Stimulated activated naive CD8-positive, alpha-beta T cell treated with anti-CD3 and anti-CD28 coated beads, Interleukin-15, amount 100 ng/mL, for 72 hours (primary cell): Measurements from ENCODE around the gene UVRAG.

ENCODE experiments used
- ATAC-seq: fragments of 150-1000 bp; cut with Tn5 transposase; 2 replicates; pipeline ENCODE4 v1.10.0; 2021; ENCODE audit warnings: mild to moderate bottlenecking, moderate library complexity
- DNase-seq, 2 donors: peaks; one replicate each; pipeline ENCODE4 v3.0.0; 2021 to 2022
- H3K27ac Mint-ChIP-seq, 2 donors: one replicate each; pipeline ENCODE4 v1.8.0; 2022; ENCODE audit warnings: mild to moderate bottlenecking in 2 of 2, mixed read lengths in 2 of 2, moderate library complexity in 2 of 2
- H3K27me3 Mint-ChIP-seq: one replicate; pipeline ENCODE4 v1.8.0; 2022; ENCODE audit warnings: mixed read lengths
- H3K4me1 Mint-ChIP-seq: one replicate; pipeline ENCODE4 v1.8.0; 2022; ENCODE audit warnings: mild to moderate bottlenecking, mixed read lengths
- H3K4me3 Mint-ChIP-seq, 2 donors: one replicate each; pipeline ENCODE4 v1.8.0; 2022; ENCODE audit warnings: mild to moderate bottlenecking in 2 of 2, mixed read lengths in 2 of 2, moderate library complexity in 1 of 2
- H3K9me3 Mint-ChIP-seq, 2 donors: one replicate each; pipeline ENCODE4 v1.8.0; 2022; ENCODE audit warnings: mixed read lengths in 2 of 2

Gene UVRAG

GRCh38 chr11:76124905-76125770 lies 310.1 kb downstream of the UVRAG start:
- peaks cover 13% of the 10 kb centered on the region for H3K4me1 Mint-ChIP-seq
- H3K4me3 Mint-ChIP-seq, result no peak overlapping the region
- ATAC-seq, result no peak

GRCh38 chr11:76129729-76130128 lies 314.7 kb downstream of the UVRAG start:
- H3K27ac Mint-ChIP-seq, result no peak overlapping the region
- DNase-seq (no peak), ATAC-seq (no peak)
- peaks cover 34% of the 10 kb centered on the region for H3K4me1 Mint-ChIP-seq
- no peaks in the 10 kb centered on the region for H3K9me3 Mint-ChIP-seq
- no peak overlapping the region for H3K4me3 Mint-ChIP-seq
- H3K27me3 Mint-ChIP-seq, result no peaks in the 10 kb centered on the region

More at GRCh38 chr11:76124905-76125770, 310.1 kb downstream of the UVRAG start:
- DNase-seq, result no peak
- H3K27me3 Mint-ChIP-seq, result no peaks in the 10 kb centered on the region
- H3K9me3 Mint-ChIP-seq, result no peaks in the 10 kb centered on the region
- H3K27ac Mint-ChIP-seq, result no peak overlapping the region

- no peaks in the 10 kb centered on the region for H3K27me3 Mint-ChIP-seq
- H3K4me3 Mint-ChIP-seq, result no peak overlapping the region
- ATAC-seq (no peak), DNase-seq (no peak)
- H3K4me1 Mint-ChIP-seq, result peaks cover 30% of the 10 kb centered on the region
- no peaks in the 10 kb centered on the region for H3K9me3 Mint-ChIP-seq
- no peak overlapping the region for H3K27ac Mint-ChIP-seq
Measured at GRCh38 chr11:76131142-76131541, 316.1 kb downstream of the UVRAG start.

- H3K27ac Mint-ChIP-seq, result peak overlapping the region in 1 of 2 donors; percentile 80
- H3K27me3 Mint-ChIP-seq, result no peaks in the 10 kb centered on the region
- H3K4me3 Mint-ChIP-seq, result peak overlapping the region in 1 of 2 donors; percentile 32
- ATAC-seq (peak; percentile 76), DNase-seq (no peak)
- peaks cover 30% of the 10 kb centered on the region for H3K4me1 Mint-ChIP-seq
- H3K9me3 Mint-ChIP-seq, result no peaks in the 10 kb centered on the region
Measured at GRCh38 chr11:76131671-76132631, 316.9 kb downstream of the UVRAG start.

- no peak for ATAC-seq
- no peak for DNase-seq
- H3K27ac Mint-ChIP-seq, result no peak overlapping the region
Measured at GRCh38 chr11:76134239-76134638, 319.2 kb downstream of the UVRAG start.

GRCh38 chr11:76135491-76135890 lies 320.5 kb downstream of the UVRAG start:
- H3K27ac Mint-ChIP-seq, result no peak overlapping the region
- DNase-seq, result no peak
- H3K4me3 Mint-ChIP-seq, result no peak overlapping the region
- no peaks in the 10 kb centered on the region for H3K27me3 Mint-ChIP-seq
- H3K9me3 Mint-ChIP-seq, result no peaks in the 10 kb centered on the region
- ATAC-seq, result no peak
- peaks cover 22% of the 10 kb centered on the region for H3K4me1 Mint-ChIP-seq

More at GRCh38 chr11:76134239-76134638, 319.2 kb downstream of the UVRAG start:
- H3K9me3 Mint-ChIP-seq, result no peaks in the 10 kb centered on the region
- no peaks in the 10 kb centered on the region for H3K27me3 Mint-ChIP-seq
- H3K4me3 Mint-ChIP-seq, result no peak overlapping the region
- peaks cover 30% of the 10 kb centered on the region for H3K4me1 Mint-ChIP-seq

GRCh38 chr11:76139314-76139713 lies 324.3 kb downstream of the UVRAG start:
- Mint-ChIP-seq H3K4me1 (no peaks in the 10 kb centered on the region), H3K4me3 (no peak overlapping the region), H3K27me3 (no peaks in the 10 kb centered on the region), H3K9me3 (no peaks in the 10 kb centered on the region), H3K27ac (peak overlapping the region in 1 of 2 donors; percentile 92)
- ATAC-seq (no peak), DNase-seq (no peak)

- no peaks in the 10 kb centered on the region for H3K4me1 Mint-ChIP-seq
- ATAC-seq (no peak), DNase-seq (no peak)
- H3K4me3 Mint-ChIP-seq, result no peak overlapping the region
- no peaks in the 10 kb centered on the region for H3K27me3 Mint-ChIP-seq
- H3K27ac Mint-ChIP-seq, result no peak overlapping the region
- H3K9me3 Mint-ChIP-seq, result no peaks in the 10 kb centered on the region
Measured at GRCh38 chr11:76140912-76141574, 326.0 kb downstream of the UVRAG start.

- DNase-seq, result no peak
- ATAC-seq, result no peak
- no peaks in the 10 kb centered on the region for H3K4me1 Mint-ChIP-seq
- no peaks in the 10 kb centered on the region for H3K27me3 Mint-ChIP-seq
- H3K27ac Mint-ChIP-seq, result no peak overlapping the region
- H3K9me3 Mint-ChIP-seq, result no peaks in the 10 kb centered on the region
- H3K4me3 Mint-ChIP-seq, result no peak overlapping the region
Measured at GRCh38 chr11:76141901-76142588, 327.0 kb downstream of the UVRAG start.

GRCh38 chr11:76143274-76143673 lies 328.3 kb downstream of the UVRAG start:
- Mint-ChIP-seq H3K4me1 (no peaks in the 10 kb centered on the region), H3K9me3 (no peaks in the 10 kb centered on the region), H3K27ac (no peak overlapping the region), H3K27me3 (no peaks in the 10 kb centered on the region), H3K4me3 (no peak overlapping the region)
- no peak for DNase-seq
- no peak for ATAC-seq

GRCh38 chr11:76147106-76147740 lies 332.2 kb downstream of the UVRAG start:
- peaks cover 9% of the 10 kb centered on the region for H3K4me1 Mint-ChIP-seq
- DNase-seq (no peak), ATAC-seq (no peak)
- H3K9me3 Mint-ChIP-seq, result no peaks in the 10 kb centered on the region
- no peak overlapping the region for H3K4me3 Mint-ChIP-seq
- H3K27me3 Mint-ChIP-seq, result peaks cover 13% of the 10 kb centered on the region
- no peak overlapping the region for H3K27ac Mint-ChIP-seq

- DNase-seq, result no peak
- Mint-ChIP-seq H3K27me3 (peaks cover 23% of the 10 kb centered on the region), H3K4me1 (peaks cover 19% of the 10 kb centered on the region), H3K4me3 (no peak overlapping the region), H3K27ac (no peak overlapping the region), H3K9me3 (no peaks in the 10 kb centered on the region)
- no peak for ATAC-seq
Measured at GRCh38 chr11:76148231-76148630, 333.2 kb downstream of the UVRAG start.

- Mint-ChIP-seq H3K4me3 (no peak overlapping the region), H3K9me3 (no peaks in the 10 kb centered on the region), H3K4me1 (peaks cover 24% of the 10 kb centered on the region), H3K27ac (peak overlapping the region in 1 of 2 donors; percentile 45), H3K27me3 (peaks cover 28% of the 10 kb centered on the region)
- DNase-seq (no peak), ATAC-seq (no peak)
Measured at GRCh38 chr11:76148941-76149613, 334.1 kb downstream of the UVRAG start.

GRCh38 chr11:76149713-76150112 lies 334.7 kb downstream of the UVRAG start:
- no peak overlapping the region for H3K4me3 Mint-ChIP-seq
- no peak for DNase-seq
- H3K9me3 Mint-ChIP-seq, result no peaks in the 10 kb centered on the region
- H3K4me1 Mint-ChIP-seq, result peaks cover 24% of the 10 kb centered on the region
- no peak for ATAC-seq
- H3K27me3 Mint-ChIP-seq, result peaks cover 34% of the 10 kb centered on the region
- H3K27ac Mint-ChIP-seq, result no peak overlapping the region
